Astrocyte of the cerebellum (primary cell): ENCODE measurements around the gene URI1.

ENCODE experiments used
- DNase-seq: peaks from one replicate; pipeline ENCODE4 v3.0.0-alpha.2; 2011; ENCODE audit warnings: low read depth
- H3K4me3 ChIP-seq: 2 replicates; pipeline ENCODE4 v1.5.1; 2011; ENCODE audit warnings: mild to moderate bottlenecking, low read depth, low read length, moderate library complexity
- CTCF ChIP-seq: IDR thresholded peaks from 2 replicates; pipeline ENCODE4 v1.5.1; 2012; ENCODE audit warnings: low read length, low read depth, moderate library complexity, mild to moderate bottlenecking; ENCODE audit errors: missing control alignments
- in situ Hi-C: cut with HindIII; loops from 2 replicates; pipeline ENCODE4 v1.10.0; 2017; ENCODE audit warnings: low sequenced_read_pairs

The URI1 gene

GRCh38 chr19:30006207-30006606, 64.2 kb downstream of the URI1 start:
- DNase-seq: no peak
- no peak for TF ChIP-seq CTCF
- H3K4me3 ChIP-seq: no peak overlapping the region
- in situ Hi-C loops: no loop called here

- H3K4me3 ChIP-seq: no peak overlapping the region
- DNase-seq: no peak
- no peak for TF ChIP-seq CTCF
- in situ Hi-C loops: no loop called here
Observed at GRCh38 chr19:30008169-30008568, 66.1 kb downstream of the URI1 start.

GRCh38 chr19:30009013-30009412, 67.0 kb downstream of the URI1 start:
- TF ChIP-seq CTCF: no peak
- in situ Hi-C loops: no loop called here
- DNase-seq: no peak
- H3K4me3 ChIP-seq: no peak overlapping the region

- no peak overlapping the region for H3K4me3 ChIP-seq
- no peak for TF ChIP-seq CTCF
- no peak for DNase-seq
- in situ Hi-C loops: no loop called here
Observed at GRCh38 chr19:30011051-30011578, 69.1 kb downstream of the URI1 start.

- in situ Hi-C loops: no loop called here
- DNase-seq: no peak
- no peak for TF ChIP-seq CTCF
- H3K4me3 ChIP-seq: no peak overlapping the region
Observed at GRCh38 chr19:30014770-30015169, 72.7 kb downstream of the URI1 start.

GRCh38 chr19:30017172-30017571, 75.1 kb downstream of the URI1 start:
- in situ Hi-C loops: no loop called here
- DNase-seq: no peak
- no peak for TF ChIP-seq CTCF
- no peak overlapping the region for H3K4me3 ChIP-seq

- in situ Hi-C loops: no loop called here
- TF ChIP-seq CTCF: no peak
- no peak for DNase-seq
- no peak overlapping the region for H3K4me3 ChIP-seq
Observed at GRCh38 chr19:30020189-30020588, 78.2 kb downstream of the URI1 start.
